NOMO-1 treated with dmso at 0.1 percent for 144 hours (cell line): ENCODE results near the gene CBX6.
"Not testable (repeated sequence)": the region's sequence is repeated elsewhere in the genome, so short reads cannot be mapped to it uniquely, and the experiment has no call there.

Source experiments
- DNase-seq: peaks from one replicate; lab custom pipeline; 2025; ENCODE audit not compliant: unreplicated experiment; lab: John Stamatoyannopoulos, UW

CBX6 gene

GRCh38 chr22:38861170-38861876 lies 10.7 kb downstream of the CBX6 start:
- DNase-seq = no peak

- DNase-seq = no peak
Observed at GRCh38 chr22:38860283-38861169, 11.5 kb downstream of the CBX6 start.

- DNase-seq = no peak
Observed at GRCh38 chr22:38859581-38860282, 12.3 kb downstream of the CBX6 start.

- DNase-seq = no peak
Observed at GRCh38 chr22:38858492-38858891, 13.5 kb downstream of the CBX6 start.

GRCh38 chr22:38854476-38854875 lies 17.5 kb downstream of the CBX6 start:
- DNase-seq = not testable (repeated sequence)

GRCh38 chr22:38853883-38854282 lies 18.1 kb downstream of the CBX6 start:
- DNase-seq = not testable (repeated sequence)

- no peak for DNase-seq
Observed at GRCh38 chr22:38853196-38853651, 18.8 kb downstream of the CBX6 start.

GRCh38 chr22:38852522-38852921 lies 19.5 kb downstream of the CBX6 start:
- DNase-seq = no peak

- DNase-seq = no peak
Observed at GRCh38 chr22:38850941-38851849, 20.8 kb downstream of the CBX6 start.

GRCh38 chr22:38850399-38850798 lies 21.6 kb downstream of the CBX6 start:
- DNase-seq = no peak

- no peak for DNase-seq
Observed at GRCh38 chr22:38849811-38850210, 22.2 kb downstream of the CBX6 start.

GRCh38 chr22:38846412-38846811 lies 25.6 kb downstream of the CBX6 start:
- DNase-seq = no peak

GRCh38 chr22:38845004-38845740 lies 26.8 kb downstream of the CBX6 start:
- DNase-seq = no peak

- no peak for DNase-seq
Observed at GRCh38 chr22:38844315-38845003, 27.6 kb downstream of the CBX6 start.

- peak; percentile 31 for DNase-seq
Observed at GRCh38 chr22:38843657-38844314, 28.2 kb downstream of the CBX6 start, which contains the start of gene NPTXR. TSS of gene NPTXR (minus strand) at chr22:38844028.

GRCh38 chr22:38843201-38843656 lies 28.8 kb downstream of the CBX6 start:
- DNase-seq = peak; percentile 62

- no peak for DNase-seq
Observed at GRCh38 chr22:38842512-38843200, 29.4 kb downstream of the CBX6 start.

- no peak for DNase-seq
Observed at GRCh38 chr22:38841635-38842034, 30.4 kb downstream of the CBX6 start.
